ENCODE results near the gene P2RX6.
"Not testable (repeated sequence)": the region's sequence is repeated elsewhere in the genome, so short reads cannot be mapped to it uniquely, and the experiment has no call there.

P2RX6 gene

DNA sequence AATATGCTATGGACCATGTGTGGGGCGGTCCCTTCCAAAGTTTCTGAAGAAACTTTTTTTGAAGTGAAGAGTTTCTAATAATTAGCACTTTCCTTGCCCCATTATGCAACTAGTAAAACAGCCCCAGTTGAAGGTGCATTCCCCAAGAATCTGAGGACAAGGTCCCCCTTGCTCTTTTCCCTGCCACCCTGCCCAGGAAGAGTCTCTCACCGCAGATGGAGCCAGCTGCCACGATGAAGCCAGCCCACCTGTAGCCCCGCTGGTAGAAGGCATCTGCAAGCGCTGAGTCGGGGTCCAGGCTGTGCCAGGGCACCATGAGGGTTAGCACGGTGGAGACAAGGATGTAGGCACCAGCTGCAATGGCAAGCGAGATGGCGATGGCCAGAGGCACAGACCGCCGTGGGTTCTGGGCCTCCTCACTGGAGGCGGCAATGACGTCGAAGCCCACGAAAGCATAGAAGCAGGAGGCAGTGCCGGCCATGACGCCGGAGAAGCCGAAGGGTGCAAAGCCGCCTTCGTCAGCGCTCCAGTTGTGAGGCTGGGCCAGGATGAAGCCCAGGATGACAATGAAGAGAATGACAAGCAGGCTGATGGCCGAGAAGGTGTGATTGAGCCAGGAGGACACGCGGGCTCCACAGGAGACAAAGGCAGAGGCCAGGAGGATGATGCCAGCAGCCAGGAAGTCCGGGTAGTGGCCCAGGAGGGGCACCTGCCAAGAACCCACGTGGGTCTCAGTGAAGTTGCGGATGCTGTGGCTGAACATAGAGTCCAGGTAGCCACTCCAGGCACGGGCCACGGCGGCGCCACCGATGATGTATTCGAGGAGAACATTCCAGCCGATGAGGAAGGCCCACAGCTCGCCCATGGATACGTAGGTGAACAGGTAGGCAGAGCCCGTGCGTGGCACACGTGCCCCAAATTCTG lies 15.9 kb downstream of the P2RX6 start:
- DNase-seq (ENCODE audit: low read depth in 2 of 2, low spot score in 1 of 2): no peak

- DNase-seq (ENCODE audit: low read depth in 2 of 2, low spot score in 1 of 2): no peak
Observed at GRCh38 chr22:21031545-21032036, 16.6 kb downstream of the P2RX6 start.

DNA sequence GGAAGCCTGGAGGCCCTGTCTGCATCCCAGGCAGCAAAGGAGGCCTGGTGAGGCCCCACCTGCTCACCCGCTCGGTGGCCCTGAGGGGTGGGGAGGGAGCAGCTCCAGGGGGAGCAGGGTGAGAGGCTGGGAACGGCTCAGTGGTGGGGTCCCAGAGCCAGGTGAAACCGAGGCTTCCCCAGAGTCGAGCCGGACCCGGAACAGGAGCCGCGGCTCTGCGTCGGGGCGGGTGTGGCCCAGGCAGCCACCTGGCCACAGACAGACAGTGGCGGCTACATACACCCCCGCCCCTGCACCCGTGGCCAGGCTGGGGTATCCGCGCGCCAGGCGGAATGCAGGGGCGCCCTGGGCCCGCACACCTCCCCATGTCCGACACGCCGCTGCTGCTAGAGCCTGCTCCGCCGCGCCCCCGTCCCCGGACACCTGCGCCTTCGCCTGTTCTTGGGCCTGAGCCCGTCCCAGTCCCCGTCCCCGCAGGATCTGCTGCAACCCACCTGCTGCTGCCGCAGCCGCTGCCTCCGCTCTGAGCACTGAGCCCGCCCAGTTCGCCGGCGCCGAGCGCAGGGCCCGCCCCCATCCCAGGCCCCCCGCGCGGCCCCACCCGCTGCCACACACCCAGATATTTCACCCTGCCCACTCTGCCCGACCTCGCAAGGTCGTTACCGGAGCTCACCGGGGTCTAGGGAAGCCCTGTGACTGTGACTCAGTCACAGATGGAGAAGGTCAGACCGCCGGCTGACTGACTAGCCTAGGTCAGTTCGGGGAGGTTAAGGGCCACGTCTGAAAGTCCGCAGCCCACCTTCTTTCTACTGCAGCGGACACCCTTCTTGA lies 17.3 kb downstream of the P2RX6 start, which contains the start of gene SLC7A4:
Gene SLC7A4, minus strand, starts transcription at position 525 of the 831 bp plus-strand sequence. CDS start 749 bp downstream, outside the sequence.
- DNase-seq (ENCODE audit: low read depth in 2 of 2, low spot score in 1 of 2): no peak

- DNase-seq (ENCODE audit: low read depth in 2 of 2, low spot score in 1 of 2): no peak
Observed at GRCh38 chr22:21032868-21033688, 18.1 kb downstream of the P2RX6 start.

- no peak for DNase-seq (ENCODE audit: low read depth in 2 of 2, low spot score in 1 of 2)
Observed at GRCh38 chr22:21033895-21034294, 18.9 kb downstream of the P2RX6 start.

- no peak for DNase-seq (ENCODE audit: low read depth in 2 of 2, low spot score in 1 of 2)
Observed at GRCh38 chr22:21034989-21035388, 20.0 kb downstream of the P2RX6 start.

DNA sequence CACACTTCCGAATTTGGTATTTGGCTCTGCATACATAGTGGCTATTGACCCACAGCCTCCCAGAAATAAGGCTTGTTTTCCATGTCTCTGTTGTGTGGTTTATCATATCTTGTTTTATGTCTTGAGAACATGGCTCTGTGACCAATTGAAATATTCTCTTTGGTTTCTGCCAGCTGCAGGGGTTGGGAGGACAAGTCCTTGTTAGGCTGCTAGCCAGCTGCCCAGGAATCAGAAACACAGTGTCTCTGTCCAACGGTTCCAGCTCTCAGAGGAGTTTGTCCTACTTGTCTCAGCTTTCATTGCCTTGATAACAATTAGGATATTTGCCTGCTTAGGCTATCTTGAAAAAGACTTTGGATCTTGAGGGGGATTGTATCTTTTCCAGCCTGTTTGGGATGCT lies 23.4 kb downstream of the P2RX6 start:
- DNase-seq (ENCODE audit: low read depth in 2 of 2, low spot score in 1 of 2): no peak

DNA sequence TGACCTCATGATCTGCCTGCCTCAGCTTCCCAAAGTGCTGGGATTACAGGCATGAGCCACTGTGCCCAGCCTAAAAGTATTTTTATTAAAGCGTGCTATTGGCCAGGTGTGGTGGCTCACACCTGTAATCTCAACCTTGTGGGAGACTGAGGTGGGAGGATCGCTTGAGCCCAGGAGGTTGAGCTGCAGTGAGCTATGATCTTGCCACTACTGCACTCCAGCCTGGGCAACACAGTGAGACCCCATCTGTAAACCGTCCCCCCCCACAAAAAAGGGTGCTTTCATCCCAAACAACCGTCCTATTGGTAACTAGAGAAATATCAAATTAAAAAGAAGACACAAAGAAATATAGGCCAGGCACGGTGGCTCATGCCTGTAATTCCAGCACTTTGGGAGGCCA lies 24.2 kb downstream of the P2RX6 start:
- not testable (repeated sequence) for DNase-seq (ENCODE audit: low read depth in 2 of 2, low spot score in 1 of 2)

DNA sequence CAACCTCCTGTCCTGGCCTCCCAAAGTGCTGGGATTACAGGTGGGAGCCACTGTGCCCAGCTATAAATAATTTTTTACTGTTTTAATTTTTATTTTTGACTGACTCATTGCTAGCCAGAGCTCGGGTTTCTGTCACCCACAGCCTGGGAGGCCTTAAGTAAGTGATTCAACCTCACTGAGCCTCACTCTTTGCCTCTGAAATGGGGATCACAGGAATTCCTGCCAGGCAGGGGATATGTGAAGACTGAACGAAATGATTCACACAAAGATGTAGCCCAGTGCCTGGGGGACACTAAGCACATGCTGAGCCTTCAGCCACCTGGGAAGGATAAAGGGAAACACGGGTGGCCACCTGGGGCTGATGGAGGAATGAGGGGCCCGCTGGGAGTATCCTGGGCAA lies 27.0 kb downstream of the P2RX6 start:
- DNase-seq (ENCODE audit: low read depth in 2 of 2, low spot score in 1 of 2): no peak

GRCh38 chr22:21042978-21043859 lies 28.3 kb downstream of the P2RX6 start:
- DNase-seq (ENCODE audit: low read depth in 2 of 2, low spot score in 1 of 2): no peak

- DNase-seq (ENCODE audit: low read depth in 2 of 2, low spot score in 1 of 2): no peak
Observed at GRCh38 chr22:21043860-21044535, 29.0 kb downstream of the P2RX6 start.

DNA sequence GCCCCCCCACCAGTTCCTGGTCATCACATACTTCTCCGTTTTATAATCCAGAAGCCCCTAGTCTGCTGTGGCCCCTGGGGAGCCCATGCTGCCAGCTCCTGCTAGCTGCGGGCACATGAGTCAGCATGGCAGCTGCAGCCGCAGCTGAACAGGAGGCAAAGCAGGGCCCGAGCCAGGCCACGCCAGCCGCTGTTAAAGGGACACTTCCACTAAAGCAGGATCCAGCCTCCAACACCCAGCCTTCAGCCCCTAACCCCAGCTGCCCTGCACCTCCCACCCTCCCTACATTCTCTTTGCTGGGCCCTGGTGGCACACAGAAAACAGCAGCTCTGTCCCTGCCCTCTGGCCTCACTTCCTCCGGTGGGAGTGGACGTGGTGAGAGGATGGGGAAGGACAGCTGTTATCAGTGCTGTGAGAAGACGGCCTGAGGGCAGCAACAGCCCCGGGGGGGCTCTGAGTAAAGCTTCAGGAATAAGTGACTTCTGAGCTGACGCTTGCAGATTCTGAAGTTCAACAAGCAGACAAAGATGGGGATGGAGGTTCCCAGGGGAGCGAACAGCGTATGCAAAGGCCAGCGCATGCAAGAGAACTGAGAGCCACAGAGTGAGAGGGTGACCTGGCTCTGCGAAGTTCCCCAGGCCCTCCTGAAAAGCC lies 30.1 kb downstream of the P2RX6 start:
- no peak for DNase-seq (ENCODE audit: low read depth in 2 of 2, low spot score in 1 of 2)

- DNase-seq (ENCODE audit: low read depth in 2 of 2, low spot score in 1 of 2): peak; percentile 17 to 24
Observed at GRCh38 chr22:21045585-21046294, 30.8 kb downstream of the P2RX6 start, which contains the start of gene LRRC74B. Gene LRRC74B, plus strand, starts transcription at chr22:21045946. Its CDS starts 41 bp downstream, at chr22:21045987.

DNA sequence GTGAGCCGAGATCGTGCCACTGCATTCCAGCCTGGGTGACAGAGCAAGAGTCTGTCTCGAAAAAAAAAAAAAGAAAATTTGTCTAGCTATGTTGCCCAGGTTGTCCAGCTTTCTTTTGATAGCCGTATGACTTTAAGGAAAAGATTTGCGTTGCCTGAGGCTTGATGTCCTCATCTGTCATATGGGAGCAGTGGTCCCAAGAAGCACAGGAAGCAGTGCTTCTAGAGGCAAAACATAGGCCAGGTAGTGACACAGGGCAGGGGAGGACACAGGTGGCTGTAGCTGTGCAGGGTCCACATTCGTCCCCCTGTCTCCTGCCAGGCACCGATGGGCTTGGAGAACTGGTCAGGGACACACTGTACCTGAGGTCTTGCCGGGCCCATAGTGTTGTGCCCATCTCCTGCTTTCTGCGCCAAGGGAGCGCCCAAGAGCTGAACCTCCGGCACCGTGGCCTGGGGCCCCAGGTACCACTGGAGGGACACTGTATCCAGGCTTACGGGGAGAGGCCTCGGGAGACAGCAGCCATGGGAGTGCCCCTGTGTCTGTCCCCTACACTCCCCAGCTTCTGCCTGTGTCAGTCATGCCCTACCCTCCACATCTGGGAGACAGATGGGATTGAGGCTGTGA lies 32.2 kb downstream of the P2RX6 start:
- DNase-seq (ENCODE audit: low read depth in 2 of 2, low spot score in 1 of 2): no peak

- no peak for DNase-seq (ENCODE audit: low read depth in 2 of 2, low spot score in 1 of 2)
Observed at GRCh38 chr22:21047730-21048129, 32.8 kb downstream of the P2RX6 start.

DNA sequence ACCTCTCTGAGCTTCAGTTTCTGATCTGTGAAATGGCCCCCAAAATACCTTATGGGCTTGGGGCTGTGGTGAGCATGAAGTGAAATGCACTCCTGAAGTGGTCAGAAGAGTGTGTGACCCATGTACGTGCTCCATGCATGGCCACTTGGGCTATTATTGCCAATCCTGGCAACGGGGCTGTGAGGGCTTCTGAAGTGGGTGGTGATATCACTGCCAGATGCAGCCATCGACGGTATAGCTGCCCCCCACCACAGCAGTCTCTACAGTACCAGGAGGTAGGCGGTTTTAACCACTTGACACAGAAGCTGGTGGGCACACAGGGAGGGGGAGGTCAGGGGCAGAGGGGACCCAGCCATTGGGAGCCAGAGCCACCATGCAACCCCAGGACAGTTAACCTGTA lies 33.5 kb downstream of the P2RX6 start:
- not testable (repeated sequence) for DNase-seq (ENCODE audit: low read depth in 2 of 2, low spot score in 1 of 2)

DNA sequence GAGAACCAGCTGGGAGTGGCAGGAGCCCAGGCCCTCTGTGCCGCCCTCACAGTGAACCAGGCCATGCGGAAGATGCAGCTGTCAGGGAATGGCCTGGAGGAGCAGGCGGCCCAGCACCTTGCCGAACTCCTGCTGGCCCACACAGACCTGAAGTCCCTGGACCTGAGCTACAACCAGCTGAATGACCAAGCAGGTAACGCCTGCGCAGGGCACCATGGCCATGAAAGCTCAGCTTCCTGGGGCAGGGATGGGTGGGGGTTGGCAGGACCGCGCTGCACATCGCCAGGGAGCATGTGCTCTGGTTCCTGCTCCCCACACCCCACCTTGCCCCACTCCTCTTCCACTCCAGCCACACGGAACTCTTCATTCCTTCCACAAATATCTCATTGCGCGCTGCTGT lies 34.0 kb downstream of the P2RX6 start:
- DNase-seq (ENCODE audit: low read depth in 2 of 2, low spot score in 1 of 2): not testable (repeated sequence)

Data from stimulated activated CD8-positive, alpha-beta memory T cell treated with anti-CD3 and anti-CD28 coated beads, Interleukin-4, amount 100 ng/mL, for 4 hours (primary cell).